GM12878 (cell line): ENCODE measurements around the gene GLI1. TPM values are rescaled to one million over a fixed set of nuclear protein-coding genes. Genes with fewer than 3 reads are reported as not detected.

Source experiments
- ASH2L ChIP-seq: fragments of 300-600, 200-600 bp; sonication (generic); IDR thresholded peaks from 2 replicates; pipeline ENCODE4 v1.6.1; 2017; ENCODE audit warnings: low read depth, mild to moderate bottlenecking, borderline replicate concordance
- BCLAF1 ChIP-seq: fragments of 450-650 bp; IDR thresholded peaks from 2 replicates; pipeline ENCODE4 v1.6.1; 2017; ENCODE audit warnings: antibody characterized with exemption, mild to moderate bottlenecking, moderate library complexity
- CEBPB ChIP-seq, 2 experiments: fragments of 150-350 bp in 1 of 2; IDR thresholded peaks; 2 replicates each; pipeline ENCODE4 v1.6.1; 2012 to 2014; ENCODE audit warnings: low read depth in 2 of 2, low read length in 2 of 2, borderline replicate concordance in 1 of 2, inconsistent platforms in 1 of 2
- CTCF ChIP-seq, 3 experiments: IDR thresholded peaks in 2 of 3; conservative IDR thresholded peaks in 1 of 3; 2 replicates each; pipeline ENCODE4 v1.5.1; 2011; ENCODE audit warnings: low read depth in 3 of 3, low read length in 3 of 3, mild to moderate bottlenecking in 3 of 3, control low read depth in 2 of 3, moderate library complexity in 2 of 3, inconsistent platforms in 1 of 3, mixed read lengths in 1 of 3; ENCODE audit not compliant: control insufficient read depth in 2 of 3, insufficient read depth in 1 of 3; ENCODE audit errors: extremely low read depth in 1 of 3
- FOS ChIP-seq: IDR thresholded peaks from 3 replicates; pipeline ENCODE4 v1.6.1; 2011; ENCODE audit warnings: borderline replicate concordance; ENCODE audit not compliant: insufficient read length; ENCODE audit errors: extremely low read depth
- MTA2 ChIP-seq: fragments of 450-650 bp; IDR thresholded peaks from 2 replicates; pipeline ENCODE4 v1.6.1; 2016; ENCODE audit warnings: low read depth, mild to moderate bottlenecking, moderate library complexity
- PAX8 ChIP-seq: fragments of 450-650 bp; IDR thresholded peaks from 2 replicates; pipeline ENCODE4 v1.6.1; 2017; ENCODE audit warnings: mild to moderate bottlenecking, moderate library complexity
- SMAD1 ChIP-seq: fragments of 450-650 bp; IDR thresholded peaks from 2 replicates; pipeline ENCODE4 v1.6.1; 2018; ENCODE audit warnings: mild to moderate bottlenecking, low read depth; ENCODE audit not compliant: partially characterized antibody
- SUPT20H ChIP-seq: IDR thresholded peaks from 2 replicates; pipeline ENCODE4 v1.6.1; 2011; ENCODE audit warnings: low read depth, mild to moderate bottlenecking, low read length, moderate library complexity, borderline replicate concordance; ENCODE audit not compliant: control insufficient read depth
- ZBED1 ChIP-seq: IDR thresholded peaks from 2 replicates; pipeline ENCODE4 v1.6.1; 2016; ENCODE audit warnings: borderline replicate concordance
- ZNF217 ChIP-seq: fragments of 450-650 bp; IDR thresholded peaks from 2 replicates; pipeline ENCODE4 v1.6.1; 2017; ENCODE audit warnings: antibody characterized with exemption, mild to moderate bottlenecking
- polyA plus RNA-seq, 11 experiments: library from polyadenylated mRNA; depleted of rRNA in 4 of 11; unstranded in 6 of 11; stranded (reverse) in 5 of 11; fragments of >200 nt; fragmentation: Nextera tagmentation in 4 of 11; fragmentation: Illumina TruSeq in 1 of 11; extraction: Ambion mirVana in 4 of 11; extraction: Trizol in 1 of 11; gene quantifications; 1 replicate in 1 of 11; 2 replicates in 10 of 11; pipeline versions ENCODE4 v1.2.1 to v1.2.3, GENCODE V29; 2011 to 2016; ENCODE audit warnings: inconsistent platforms in 2 of 11, missing spikeins in 2 of 11, low read depth in 1 of 11
- total RNA-seq, 4 experiments: library from RNA; depleted of rRNA in 3 of 4; stranded (reverse); fragments of >200 nt in 3 of 4; fragmentation: Illumina TruSeq in 1 of 4; extraction: Trizol in 1 of 4; gene quantifications; 2 replicates each; pipeline versions ENCODE4 v1.2.1 to v1.2.3, GENCODE V29; 2013 to 2021
- TF ChIP-seq, protein P1 (sequence below): IDR thresholded peaks from 2 replicates; pipeline ENCODE4 v1.6.1; 2012; ENCODE audit warnings: improper control_type of control experiment, low read depth, low read length; ENCODE audit not compliant: insufficient replicate concordance
- TF ChIP-seq, protein P2 (sequence below): IDR thresholded peaks from 2 replicates; pipeline ENCODE4 v1.6.1; 2011; ENCODE audit warnings: low read depth, mild to moderate bottlenecking, low read length, moderate library complexity, borderline replicate concordance; ENCODE audit errors: extremely low read depth
- TF ChIP-seq, protein P3 (sequence below): fragments of 450-650 bp; IDR thresholded peaks from 2 replicates; pipeline ENCODE4 v1.6.1; 2016; ENCODE audit warnings: mild to moderate bottlenecking

GLI1 gene
- total and polyA plus RNA-seq, 10 of the 15 experiments (the other 5 are each of a cell fraction or from before 2014, with no cell fraction given): 0.27 to 1.2 (median 0.49) TPM

DNA sequence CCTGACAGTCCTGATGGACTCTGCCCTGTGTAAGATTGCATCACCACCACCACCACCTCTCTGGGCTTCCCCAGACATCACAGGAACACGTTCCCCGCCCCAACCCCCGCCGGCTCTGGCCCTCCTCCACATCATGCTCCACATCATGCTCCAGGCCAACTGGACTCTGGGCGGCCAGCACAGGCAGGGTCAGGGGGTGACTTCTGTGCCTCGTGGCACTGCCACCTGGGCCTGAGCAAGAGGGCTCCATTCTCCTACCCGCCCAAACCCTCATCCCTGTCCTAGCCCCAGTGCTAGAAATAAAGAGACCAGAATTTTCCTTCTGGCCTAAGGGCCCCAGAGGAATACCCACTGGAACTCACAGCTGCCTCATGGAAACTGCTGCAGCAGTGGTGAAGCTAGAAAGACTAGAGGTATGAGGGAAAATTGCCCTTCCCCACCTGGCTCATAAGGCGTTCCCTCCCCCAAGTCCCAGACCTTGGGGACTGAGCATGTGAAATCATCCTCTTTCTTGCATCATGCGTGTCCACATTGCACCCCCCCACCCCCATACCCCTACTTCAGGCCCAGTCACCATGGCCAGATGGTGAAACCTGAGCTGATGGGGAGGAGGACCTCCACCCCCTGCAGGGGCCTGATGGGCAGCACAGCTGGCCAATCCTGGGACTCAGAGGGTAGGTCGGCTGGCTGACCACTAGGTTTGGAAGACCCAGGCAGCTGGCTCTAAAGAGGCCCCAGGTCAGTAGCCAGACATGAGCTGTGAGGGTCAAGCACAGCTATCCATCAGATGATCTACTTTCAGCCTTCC, 4.8 kb upstream of the GLI1 start, which contains the start of gene INHBE (continued):
- no peak for TF ChIP-seq SMAD1
- TF ChIP-seq, protein P1, sequence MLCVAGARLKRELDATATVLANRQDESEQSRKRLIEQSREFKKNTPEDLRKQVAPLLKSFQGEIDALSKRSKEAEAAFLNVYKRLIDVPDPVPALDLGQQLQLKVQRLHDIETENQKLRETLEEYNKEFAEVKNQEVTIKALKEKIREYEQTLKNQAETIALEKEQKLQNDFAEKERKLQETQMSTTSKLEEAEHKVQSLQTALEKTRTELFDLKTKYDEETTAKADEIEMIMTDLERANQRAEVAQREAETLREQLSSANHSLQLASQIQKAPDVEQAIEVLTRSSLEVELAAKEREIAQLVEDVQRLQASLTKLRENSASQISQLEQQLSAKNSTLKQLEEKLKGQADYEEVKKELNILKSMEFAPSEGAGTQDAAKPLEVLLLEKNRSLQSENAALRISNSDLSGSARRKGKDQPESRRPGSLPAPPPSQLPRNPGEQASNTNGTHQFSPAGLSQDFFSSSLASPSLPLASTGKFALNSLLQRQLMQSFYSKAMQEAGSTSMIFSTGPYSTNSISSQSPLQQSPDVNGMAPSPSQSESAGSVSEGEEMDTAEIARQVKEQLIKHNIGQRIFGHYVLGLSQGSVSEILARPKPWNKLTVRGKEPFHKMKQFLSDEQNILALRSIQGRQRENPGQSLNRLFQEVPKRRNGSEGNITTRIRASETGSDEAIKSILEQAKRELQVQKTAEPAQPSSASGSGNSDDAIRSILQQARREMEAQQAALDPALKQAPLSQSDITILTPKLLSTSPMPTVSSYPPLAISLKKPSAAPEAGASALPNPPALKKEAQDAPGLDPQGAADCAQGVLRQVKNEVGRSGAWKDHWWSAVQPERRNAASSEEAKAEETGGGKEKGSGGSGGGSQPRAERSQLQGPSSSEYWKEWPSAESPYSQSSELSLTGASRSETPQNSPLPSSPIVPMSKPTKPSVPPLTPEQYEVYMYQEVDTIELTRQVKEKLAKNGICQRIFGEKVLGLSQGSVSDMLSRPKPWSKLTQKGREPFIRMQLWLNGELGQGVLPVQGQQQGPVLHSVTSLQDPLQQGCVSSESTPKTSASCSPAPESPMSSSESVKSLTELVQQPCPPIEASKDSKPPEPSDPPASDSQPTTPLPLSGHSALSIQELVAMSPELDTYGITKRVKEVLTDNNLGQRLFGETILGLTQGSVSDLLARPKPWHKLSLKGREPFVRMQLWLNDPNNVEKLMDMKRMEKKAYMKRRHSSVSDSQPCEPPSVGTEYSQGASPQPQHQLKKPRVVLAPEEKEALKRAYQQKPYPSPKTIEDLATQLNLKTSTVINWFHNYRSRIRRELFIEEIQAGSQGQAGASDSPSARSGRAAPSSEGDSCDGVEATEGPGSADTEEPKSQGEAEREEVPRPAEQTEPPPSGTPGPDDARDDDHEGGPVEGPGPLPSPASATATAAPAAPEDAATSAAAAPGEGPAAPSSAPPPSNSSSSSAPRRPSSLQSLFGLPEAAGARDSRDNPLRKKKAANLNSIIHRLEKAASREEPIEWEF: no peak
- TF ChIP-seq PAX8: no peak
- no peak for TF ChIP-seq ZBED1
- TF ChIP-seq, protein P2, sequence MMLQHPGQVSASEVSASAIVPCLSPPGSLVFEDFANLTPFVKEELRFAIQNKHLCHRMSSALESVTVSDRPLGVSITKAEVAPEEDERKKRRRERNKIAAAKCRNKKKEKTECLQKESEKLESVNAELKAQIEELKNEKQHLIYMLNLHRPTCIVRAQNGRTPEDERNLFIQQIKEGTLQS: no peak
- no peak for TF ChIP-seq FOS
- peak in 1 of 2 experiments; percentile 51; a peak in 1 of 4 replicates for TF ChIP-seq CEBPB (IDR thresholded peaks at IDR 0.05; ENCODE audit: borderline replicate concordance in 1 of 2, low read depth in 2 of 2, low read length in 2 of 2)
- TF ChIP-seq SUPT20H: no peak
- no peak for TF ChIP-seq MTA2
- TF ChIP-seq CTCF (IDR thresholded peaks at IDR 0.05 in 2 of 3, conservative IDR thresholded peaks at IDR 0.05 in 1 of 3; ENCODE audit: control insufficient read depth in 2 of 3, extremely low read depth in 1 of 3, insufficient read depth in 1 of 3, low read depth in 3 of 3, low read length in 3 of 3): no peak
- no peak for TF ChIP-seq ZNF217
- TF ChIP-seq ASH2L: no peak
- TF ChIP-seq BCLAF1: no peak
- TF ChIP-seq, protein P3, sequence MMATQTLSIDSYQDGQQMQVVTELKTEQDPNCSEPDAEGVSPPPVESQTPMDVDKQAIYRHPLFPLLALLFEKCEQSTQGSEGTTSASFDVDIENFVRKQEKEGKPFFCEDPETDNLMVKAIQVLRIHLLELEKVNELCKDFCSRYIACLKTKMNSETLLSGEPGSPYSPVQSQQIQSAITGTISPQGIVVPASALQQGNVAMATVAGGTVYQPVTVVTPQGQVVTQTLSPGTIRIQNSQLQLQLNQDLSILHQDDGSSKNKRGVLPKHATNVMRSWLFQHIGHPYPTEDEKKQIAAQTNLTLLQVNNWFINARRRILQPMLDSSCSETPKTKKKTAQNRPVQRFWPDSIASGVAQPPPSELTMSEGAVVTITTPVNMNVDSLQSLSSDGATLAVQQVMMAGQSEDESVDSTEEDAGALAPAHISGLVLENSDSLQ: peak; percentile 93
